Kidney glomerular epithelial cell (primary cell): ENCODE data around the gene BCL6.
A peak's percentile ranks its signal among the peaks of the same experiment; 100 is the strongest.

Experiments used
- DNase-seq: peaks from one replicate; lab custom pipeline; 2025; lab: John Stamatoyannopoulos, UW

Gene BCL6

DNA sequence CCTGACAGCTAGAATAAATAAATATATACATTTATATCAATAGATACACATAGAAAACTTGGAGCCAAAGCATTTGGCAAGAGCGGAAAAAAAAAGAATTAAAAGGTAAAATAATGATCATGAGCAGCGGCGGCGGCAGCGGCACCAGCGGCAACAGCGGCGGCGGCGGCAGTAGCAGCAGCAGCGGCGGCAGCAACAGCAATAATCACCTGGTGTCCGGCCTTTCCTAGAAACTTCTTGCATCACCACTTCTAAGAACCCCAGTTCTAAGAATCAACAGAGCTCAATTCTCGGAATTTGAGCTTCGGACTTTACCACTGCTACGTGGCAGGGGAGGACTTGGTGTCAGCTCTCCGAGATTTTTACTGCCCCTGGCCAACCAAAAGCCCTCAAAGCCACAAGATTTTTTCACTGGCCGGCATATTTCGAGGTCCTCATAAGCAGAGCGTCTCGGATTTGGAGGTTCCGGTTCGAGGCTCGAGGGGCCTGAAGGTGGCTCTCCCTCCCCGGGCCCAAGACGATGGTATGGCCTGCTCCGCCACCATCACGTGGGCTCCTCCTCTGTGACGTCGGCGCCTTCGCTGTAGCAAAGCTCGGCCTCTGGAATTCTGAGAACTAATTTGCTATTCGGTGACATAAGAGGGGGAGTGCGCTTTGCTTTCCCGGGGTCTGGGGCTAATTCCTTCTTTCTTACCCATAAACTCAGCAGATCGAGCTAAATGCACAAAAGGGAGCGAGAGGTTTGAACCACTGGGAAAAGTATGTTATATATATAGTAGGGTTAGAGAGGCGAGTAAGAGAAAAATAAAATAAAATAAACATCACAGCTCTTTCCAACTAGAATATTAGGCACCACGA, at the start of gene BCL6:
Gene BCL6 (minus strand): TSS at position 268 of the 858 bp plus-strand sequence. CDS start 11,775 bp downstream, outside the sequence.
- peak; percentile 96 for DNase-seq

DNA sequence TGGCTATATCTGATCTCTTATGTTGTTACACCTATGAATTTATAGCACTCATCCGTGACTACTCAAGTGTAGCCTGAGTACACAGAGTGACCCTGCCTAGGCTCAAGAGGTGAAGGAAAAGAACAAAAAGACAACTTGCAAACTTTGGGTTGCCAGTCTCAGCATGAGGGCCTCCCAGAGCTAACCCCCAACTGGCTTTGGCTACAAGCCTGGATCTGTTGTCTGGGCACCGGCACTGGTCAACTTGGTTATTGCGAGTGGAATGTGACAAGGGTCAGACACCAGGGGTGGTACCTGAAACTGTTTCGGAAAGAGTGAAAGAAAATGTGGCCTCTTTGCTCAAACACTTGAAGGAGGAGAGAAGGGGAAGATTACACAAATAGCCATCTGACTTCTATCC, 49.5 kb upstream of the BCL6 start:
- DNase-seq, result no peak

DNA sequence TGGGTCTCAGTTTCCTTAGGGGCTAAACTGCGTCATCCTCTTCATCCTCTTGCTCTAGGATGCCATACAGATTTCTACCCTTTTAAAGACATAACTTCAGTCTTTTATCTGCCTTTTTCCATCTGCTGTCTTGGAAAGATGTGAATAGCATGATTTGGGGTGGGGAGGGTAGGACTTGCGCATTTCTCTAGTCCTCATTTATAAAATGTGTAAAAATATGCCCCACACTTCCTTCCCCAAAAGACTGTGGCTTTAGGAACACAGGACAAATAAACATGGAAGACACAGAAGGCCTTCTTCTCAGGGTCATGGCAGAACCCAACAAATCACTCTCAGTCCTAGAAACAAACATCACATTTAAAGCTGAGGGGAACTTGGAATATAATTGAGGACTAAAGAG, 48.4 kb upstream of the BCL6 start:
- DNase-seq, result no peak

DNA sequence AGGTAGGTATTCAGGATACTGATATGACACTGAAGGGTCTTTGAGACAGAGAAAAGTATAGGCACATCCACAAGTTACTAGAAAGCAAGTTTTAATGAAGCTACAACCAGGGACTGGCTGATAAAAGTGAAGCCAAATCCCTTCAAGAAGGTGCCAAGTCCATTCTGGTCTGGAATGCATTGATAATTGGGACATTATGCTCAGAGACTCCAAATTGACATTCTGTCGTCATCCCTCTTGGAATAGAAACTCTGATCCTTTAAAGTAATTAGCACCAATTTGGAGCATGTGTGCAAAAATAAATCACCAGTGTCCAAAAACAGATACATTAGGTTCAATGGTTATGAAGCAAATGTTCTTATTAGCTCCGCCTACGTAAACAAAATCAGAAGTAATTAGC, 47.3 kb upstream of the BCL6 start:
- no peak for DNase-seq

DNA sequence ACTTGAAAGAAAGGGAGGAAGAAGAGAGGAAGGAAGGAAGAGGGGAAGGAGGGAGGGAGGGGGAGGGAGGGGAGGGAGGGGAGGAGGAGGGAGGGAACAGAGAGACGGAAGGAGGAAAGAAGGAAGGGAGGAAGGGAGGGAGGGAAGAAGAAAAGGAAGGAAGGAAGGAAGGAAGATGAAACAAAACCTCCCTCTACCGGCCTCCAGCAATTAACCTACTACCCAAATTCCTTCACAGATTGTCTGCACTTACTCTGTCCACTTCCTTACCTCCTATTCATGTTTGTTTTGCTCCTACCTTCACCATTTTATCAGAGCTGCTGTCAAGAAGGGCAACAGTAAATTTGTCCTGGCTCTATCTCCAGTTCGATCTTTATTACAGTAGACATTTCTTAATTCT, 44.6 kb upstream of the BCL6 start:
- DNase-seq, result no peak

DNA sequence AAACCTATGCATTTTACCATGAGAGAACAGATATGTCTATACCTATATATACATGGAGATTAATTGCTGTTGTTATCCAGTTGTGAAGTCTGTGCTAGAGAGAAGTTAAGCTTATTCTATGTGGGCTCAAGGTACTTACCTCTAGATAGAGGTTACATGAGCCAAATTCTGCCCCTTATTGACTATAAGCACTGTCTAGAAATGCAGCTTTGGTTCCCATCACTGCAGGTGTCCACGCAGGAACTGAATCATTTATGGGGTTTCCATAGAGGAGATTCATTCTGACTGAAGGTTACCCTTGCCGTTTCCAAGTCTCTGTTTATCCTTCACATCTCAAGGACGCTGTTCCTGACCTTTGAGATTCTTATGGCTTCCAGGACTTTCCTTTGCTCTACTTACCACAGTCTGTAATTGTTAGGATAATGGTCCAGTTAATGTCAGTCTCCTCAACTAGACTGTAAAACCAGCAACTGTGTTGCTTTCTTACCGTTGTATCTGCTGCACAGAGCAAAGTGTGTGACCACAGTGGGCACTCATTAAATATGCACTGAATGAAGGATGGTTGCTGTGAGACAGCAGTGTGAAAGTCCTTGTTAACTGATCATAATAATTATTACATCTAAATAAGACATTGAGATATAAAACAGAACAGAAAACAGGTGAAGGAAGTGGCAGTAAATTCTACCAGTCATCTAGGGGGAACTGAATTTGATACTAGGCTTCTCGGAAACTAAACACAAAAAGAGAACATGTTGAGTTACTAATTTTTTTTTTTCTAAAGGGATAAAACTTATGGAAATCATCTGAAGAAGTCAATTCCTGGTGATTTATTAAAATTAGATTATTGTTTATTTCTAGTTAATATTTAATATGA, 44.0 kb upstream of the BCL6 start:
- no peak for DNase-seq

DNA sequence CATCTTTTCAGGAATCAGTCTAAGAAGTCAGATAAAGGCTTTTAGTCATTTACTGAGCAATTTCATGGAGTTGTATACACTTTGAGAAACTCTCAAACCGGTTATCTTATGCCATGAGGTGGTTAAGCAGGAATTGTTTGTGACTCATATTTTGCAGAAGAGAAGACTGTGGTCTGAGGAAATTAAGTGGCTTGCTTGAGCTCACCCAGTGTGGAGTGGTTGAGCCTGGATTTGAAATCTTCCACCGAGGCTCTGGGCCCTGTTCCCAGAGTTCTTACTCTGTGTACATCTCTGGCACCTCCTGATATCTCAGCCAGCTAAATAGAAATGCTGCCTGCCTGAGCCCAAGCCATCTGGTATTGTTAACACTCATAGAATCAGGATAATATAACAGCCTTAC, 37.8 kb upstream of the BCL6 start:
- peak; percentile 68 for DNase-seq

DNA sequence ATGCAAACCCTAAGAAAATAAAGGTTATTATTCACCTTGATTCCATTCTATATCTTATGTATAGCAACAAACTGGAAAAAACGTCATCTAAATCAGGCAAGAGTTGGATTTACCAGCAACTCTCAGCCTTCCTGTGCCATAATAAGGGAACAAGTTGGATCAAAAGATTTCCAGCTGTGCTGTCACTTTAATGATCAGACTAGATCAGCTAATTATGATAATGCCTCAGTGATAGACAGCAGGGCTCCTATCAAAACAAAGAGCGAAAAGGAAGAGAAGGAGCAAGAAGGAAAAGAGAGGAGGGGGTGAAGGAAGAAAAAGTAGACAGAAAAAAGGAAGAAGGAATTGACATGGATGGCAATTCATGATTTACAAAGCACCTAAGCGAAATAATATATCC, 36.7 kb upstream of the BCL6 start:
- DNase-seq, result no peak

DNA sequence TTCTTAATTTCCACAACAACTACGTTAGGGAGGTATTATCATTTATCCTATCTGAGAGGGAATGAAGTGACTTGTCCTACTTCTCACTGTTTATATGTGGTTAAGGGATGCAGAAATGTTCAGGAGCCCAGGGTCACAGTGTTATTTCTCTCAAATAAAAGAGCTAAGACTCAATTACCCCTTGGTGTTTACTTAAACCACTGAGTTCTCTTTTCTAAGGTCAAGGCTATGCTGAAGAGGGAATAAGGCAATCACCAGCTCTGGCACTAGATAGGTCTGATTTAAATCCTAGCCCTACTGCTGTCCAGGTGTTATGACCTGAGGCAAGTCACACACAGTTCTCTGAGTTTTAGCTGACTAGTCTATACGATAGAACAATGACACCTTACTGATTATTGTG, 35.7 kb upstream of the BCL6 start:
- no peak for DNase-seq

DNA sequence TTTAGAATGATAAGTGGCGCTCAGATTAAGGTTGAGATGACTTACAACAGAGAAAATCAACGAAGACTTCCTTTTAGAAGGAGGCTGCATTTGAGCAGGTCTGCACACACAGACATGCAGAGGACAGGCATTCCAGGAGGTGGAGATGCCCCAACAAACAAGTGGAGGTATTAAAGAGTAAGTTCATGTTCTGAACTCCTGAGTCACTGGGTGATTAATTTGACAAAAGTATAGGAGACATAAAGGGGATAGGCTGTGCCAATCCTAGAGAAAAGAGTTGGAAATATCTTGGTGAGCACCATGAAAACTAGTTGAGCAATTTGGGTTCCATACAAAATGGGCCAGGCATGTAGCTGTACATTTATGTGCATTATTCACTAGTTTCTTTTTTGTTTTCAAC, 33.5 kb upstream of the BCL6 start:
- no peak for DNase-seq

DNA sequence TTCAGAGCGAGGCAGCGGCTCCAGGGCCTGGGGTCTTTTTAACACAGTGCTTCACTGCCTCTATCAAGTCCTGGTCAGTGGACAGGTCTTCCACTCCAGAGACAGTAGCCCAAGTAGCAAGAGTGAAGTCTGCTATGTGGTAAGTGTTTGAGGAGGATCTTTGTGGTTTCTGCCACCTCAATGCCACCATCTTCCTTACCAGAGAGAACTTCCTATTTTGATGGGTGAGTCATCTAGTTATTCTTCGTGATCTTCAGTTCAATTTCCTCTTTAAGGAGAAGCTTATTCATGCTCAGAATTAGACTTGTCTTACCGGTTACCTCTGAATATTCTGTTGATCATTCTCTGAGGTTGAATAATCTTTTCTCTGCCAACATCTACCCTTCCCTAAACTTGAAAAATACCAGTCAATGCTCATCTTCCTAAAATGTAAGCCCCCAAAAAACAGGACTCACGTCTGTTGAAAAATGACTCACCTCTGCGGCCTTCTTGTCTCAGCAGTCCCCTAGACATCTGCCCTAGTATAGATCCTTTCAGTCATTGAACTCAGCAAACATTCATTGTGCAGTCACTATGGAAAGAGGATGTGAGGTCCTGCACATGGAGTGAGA, 32.2 kb upstream of the BCL6 start:
- DNase-seq, result no peak

DNA sequence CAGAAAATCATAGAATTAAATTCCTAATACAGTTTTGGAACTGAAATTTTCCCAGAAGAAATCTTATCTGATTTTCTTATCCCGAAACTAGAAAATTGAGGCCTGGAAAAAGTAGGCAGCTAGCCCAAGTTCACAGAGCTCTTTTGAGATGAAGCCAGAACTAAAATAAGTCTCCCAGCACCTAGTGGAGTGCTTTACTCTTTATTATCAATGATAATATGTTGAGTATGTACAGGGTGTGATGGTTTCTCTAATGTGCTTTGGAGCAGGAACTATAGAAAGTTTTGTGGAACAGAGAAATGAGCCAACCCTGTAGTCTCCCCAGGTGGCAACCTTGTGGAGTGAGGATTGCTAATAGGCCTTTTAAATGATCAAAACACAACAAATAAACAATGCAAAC, 30.3 kb upstream of the BCL6 start:
- no peak for DNase-seq

DNA sequence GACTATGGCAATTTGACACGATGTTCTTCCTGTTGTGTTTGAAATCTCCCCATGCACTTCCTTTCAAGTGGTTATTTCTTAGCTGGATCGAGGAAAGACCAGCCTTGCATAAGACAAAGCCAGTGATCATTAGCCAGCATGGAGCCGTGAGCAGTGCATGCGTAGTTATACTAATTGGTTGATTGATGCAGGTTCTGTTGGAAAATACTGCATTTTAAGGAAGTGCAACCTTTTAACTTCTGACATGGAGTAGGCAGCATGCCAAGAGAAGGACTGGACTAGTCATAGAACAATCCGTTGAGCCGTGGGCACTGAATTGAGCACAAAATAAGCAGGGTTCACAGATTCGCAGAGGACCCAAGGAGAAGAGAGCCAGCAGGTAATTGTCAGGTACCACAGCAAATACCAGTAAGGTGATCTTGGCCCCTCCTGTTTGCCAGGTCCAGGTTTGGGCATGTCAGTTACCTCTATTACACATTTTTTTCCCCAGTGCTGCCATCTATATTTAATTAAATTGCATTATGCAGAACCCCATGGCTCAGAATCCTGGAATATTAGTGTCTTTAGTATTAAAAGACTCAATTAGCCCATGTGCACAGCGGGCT, 29.0 kb upstream of the BCL6 start:
- DNase-seq, result no peak

DNA sequence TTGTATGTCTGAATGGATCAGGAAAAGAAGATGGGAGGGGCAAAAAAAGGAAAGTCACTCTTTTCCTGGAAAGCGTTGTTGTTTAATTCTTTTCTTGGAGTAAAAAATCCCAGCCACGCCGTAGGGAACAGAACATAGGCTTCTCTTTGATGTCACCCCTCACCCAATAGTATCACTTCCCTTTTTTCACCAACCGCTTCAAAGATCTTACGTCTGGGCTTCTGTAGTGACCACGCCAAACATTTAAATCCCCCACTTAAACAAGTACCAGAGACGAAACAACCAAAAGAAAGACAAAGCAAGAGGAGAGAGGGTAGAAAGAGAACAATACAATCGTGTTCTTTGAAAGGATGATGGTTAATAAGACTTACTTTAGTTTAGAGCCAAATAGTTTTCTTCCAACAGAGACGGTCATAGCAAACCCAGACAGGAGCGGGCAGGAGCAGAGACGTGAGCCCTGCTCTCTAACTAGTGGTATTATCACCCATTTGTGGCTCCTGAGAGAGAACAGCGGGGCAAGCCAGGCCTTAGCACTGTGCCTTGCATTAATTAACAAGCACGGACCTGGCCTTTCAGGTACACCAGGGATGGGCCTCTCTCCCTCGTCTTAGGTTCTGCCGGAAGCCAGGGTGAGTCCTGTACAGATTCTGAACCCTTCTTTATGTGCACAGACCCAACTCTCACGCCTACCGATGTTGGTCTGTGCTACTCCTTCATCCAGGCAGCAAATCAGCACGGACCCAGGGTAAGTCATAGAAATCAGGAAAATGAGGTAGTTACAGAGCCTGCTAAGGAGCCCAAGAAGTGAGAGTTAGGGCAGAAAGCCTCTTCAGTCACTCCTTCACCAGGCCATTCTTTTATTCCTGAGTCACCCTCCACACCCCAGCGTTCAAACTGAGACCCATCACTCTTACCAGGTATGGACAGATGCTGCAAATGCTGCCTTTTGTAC, 28.2 kb upstream of the BCL6 start:
- no peak for DNase-seq

DNA sequence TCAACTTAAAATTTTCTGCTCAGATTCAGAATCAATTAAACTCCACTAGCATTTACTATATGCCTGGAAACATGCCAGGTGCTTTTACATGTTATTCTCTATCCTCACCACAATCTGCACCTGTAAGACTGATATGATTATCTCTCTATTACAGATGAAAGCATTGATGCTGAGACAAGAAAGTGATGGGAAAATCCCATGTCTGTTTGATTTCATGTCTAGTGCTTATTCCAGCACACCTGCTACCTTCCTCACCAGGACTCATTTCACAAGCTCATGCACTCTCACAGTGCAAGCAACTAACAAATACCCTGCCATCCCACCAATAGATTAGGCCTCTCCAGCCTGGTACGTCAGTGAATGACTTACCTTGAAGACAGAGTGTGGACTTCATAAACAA, 25.0 kb upstream of the BCL6 start:
- DNase-seq, result no peak

DNA sequence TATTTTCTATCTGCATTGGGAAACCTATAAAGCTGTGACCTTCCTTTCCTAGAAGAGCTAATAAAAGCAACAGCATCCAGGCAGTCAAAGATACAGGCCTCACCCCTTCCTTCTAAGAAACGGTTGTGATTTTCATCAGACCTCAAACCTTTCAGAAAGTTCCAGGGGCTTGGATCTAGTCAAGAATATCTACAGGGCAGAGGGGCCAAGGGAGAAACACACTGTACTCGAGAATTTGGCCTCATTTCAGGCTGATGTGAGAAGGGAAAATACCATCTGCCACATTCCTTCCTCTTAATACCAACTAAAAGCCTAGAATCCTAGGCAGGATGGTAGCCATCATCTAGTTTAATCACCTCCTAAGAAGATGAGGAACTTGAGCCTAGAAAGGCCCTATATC, 24.5 kb upstream of the BCL6 start:
- DNase-seq, result no peak

DNA sequence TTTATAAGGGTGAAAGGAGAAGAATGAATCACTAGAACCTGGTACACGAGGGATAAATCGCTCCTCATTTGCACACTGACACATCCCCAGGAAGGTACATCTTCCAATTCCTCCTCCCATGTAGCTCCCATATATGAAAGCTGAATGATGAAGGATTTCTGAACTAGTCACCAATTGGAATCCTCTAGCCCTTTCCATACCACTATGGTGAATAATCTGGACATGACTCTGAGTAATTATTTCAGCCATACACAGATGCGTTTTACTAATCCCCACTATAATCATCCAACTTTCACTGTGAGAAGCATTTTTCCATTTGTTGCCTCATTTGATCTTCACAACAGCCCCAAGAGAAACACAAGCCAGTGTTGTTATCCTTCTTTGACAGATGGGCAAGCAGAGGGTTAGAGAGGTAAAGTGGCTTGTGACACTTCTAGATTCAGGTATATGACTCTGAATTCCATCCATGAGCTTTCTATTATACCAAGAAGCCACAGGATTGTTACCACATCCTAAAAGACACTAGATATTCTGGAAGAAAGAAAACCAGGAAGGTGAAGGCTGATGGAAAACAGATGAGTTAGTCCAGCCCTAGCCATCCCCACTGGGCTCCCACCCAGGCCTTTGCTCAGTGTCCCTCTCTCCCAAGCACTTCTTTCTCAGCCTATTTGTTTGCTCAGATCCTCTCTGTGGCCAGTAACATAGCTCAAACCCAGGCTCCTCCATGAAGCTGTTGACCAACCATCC, 22.2 kb upstream of the BCL6 start:
- no peak for DNase-seq

DNA sequence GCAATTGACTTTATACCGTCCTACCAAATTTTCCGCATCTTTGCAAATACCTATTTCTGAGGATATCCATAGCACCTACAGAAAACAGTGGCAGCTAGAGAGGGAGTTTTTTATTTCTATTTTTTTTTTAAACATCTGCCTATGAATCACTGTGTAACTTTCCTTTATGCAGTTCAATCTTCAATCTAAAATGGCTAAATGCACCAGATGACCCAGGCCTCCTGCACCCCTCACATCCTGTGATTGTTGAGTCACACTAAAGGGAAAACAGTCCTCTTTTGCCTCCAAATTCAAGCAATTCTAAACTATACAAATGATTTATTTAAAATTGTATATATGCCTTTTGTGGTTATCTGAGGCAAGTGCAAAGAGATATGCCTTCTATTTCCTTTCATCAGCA, 20.1 kb upstream of the BCL6 start:
- DNase-seq, result no peak

DNA sequence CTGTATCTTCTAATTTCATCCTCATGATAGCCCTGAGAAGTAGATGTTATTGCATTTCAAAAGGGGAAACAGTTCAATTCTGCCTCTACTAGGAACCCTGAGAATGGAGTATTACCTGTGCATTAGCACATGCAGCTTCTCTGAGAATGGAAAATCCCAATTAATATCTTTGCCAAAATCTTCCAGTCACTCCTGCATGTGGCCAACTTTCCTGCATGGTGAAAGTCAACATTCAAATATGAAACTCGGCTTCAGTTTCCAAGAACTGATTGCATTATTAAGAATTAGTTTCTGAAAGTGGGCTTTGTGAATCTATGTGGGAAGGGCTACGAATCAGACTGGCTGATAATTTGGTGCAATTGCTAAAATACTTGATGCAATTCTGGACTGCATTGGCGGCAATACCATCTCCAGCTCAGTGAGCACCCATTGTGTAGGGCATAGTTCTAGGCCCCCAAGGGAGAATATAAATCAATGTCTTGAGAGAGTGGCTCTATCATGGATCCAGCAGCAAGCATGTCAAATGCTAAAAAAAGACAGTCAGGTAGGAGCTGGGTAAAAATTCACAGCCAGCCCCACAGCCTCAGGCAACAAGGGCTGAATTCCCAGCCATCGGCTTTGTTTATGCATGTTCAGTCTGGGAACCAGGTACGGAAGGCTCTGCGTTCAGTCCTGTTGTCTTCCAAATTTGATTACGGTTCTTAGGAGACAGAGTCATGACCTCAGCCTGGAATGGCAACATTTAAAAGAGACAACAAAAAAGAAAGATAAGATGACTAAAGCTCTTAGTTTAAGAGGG, 18.8 kb upstream of the BCL6 start:
- DNase-seq, result no peak

DNA sequence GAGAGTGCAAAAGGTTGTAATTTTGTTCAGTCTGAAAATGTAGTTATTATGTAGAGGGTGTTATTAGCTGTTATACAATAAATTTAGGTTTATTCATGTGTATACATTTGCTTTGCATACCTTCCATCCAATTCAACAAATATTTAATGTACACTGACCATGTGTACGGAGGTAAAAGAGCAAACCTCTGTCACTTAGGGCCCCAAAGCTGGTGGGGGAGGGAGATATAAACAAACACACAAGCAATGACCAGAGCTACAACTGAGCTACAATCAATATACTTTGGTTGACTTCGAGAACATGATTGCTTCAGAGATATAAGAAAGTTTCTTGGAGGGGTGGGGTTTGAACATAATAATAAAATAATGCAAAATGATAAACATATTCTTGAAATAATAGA, 17.5 kb upstream of the BCL6 start:
- no peak for DNase-seq
